ENCODE data around the gene LIN37.

The LIN37 gene

DNA sequence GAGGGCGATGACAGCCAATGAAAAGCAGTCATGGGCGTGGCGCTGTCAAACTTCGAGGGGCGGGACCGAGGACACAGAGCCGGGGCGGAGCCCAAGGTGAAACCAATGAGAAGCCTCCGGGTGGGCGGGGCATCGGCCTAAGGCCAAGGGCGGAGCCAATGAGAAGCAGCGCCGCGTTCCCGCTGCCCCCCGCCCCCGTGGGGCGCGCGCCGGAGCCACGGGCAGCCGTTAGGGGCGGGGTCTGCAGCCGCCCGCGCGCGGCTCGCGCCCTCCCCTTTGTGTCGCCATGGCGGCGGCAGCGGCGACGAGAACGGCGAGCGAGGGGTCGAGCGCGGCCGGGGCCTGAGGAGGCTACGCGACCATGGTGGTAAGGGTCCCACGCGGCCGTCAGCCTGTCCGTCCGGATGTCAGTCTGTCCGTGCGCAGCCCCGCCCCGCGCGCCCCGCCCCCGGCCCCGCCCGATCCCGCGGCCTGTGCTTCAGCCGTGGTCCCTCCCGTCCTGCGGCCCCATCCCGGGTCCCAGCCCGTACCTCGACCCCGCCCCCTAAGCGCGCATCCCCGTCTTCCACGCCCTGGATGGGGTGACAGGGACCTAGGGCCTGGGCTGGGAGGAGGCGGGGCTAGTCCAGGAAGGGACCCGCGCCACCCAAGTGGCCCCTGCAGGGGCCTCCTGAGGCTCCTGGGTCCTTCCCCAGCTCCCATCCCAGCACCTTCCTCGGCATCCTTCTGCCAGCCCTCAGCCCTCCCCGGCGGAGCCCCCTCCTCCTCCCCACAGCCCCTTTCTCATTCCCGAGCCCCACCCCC lies 27.1 kb downstream of the LIN37 start, which contains the start of gene ARHGAP33:
TSS of gene ARHGAP33 (plus strand) at position 267 of the 804 bp plus-strand sequence. CDS start at position 362, 95 bp downstream.
- DNase-seq, result peak; percentile 99 to 100

DNA sequence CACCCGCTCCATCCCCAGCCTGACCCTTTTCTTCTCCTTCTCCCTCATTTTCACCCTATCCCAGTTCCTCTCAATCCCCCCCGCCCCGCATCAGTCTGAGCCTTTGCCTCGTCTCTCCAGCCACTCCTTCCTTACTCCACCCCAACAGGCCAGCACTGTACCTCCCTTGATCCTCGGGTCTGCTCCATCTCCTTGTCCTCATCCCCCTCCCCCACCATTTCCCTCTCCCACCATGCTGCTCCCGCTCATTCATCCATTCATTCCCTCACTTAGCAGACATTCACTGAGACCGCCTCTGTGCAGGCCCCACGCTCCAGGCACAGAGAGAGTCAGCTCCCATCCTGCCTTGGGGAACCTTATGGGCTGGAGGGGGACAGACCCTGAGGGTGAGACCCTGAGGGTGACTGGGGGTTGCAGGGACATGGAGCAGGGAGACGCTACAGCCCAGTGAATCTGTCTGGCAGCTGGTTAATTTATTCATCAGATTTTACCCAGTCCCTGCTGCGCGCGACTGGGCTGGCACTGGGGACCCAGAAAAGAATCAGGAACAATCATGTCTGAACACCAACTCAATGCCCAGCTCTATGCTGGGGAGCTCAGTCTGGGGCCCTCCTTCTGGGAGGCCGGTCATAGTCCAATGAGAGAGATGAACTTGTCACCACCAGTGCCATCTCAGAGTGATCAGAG lies 27.9 kb downstream of the LIN37 start:
- DNase-seq, result no peak

DNA sequence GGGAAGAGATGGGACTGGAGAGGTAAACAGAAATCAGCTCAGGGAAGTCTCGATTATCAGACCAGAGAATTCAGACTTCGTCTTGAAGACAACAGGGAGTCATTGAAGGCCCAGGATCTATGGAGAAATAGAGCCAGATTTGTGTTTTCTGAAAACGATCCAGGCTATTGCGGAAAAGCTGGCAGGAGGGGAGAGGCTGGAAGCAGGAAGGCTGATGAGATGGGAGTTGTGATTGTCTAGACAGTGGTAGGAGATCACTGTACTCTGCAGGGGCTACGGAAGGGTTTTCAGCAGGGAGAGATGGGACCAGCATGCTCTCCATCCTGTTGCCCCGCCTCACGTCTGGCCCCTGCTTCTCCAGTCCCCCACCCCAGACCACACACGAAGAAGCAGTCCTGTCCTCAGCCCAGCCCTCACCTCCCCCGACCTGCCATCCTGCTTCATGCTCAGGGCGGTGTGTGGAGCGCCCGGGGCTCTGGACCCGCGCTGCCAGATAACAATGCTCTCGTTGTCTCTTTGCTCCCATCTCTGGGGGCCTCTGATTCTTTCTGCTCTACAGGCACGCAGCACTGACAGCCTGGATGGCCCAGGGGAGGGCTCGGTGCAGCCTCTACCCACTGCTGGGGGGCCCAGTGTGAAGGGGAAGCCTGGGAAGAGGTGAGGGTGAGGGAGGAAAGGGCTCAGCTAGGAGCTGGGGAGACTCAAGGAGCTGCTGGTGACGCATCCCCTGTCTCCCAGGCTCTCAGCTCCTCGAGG lies 28.9 kb downstream of the LIN37 start:
- DNase-seq, result no peak

DNA sequence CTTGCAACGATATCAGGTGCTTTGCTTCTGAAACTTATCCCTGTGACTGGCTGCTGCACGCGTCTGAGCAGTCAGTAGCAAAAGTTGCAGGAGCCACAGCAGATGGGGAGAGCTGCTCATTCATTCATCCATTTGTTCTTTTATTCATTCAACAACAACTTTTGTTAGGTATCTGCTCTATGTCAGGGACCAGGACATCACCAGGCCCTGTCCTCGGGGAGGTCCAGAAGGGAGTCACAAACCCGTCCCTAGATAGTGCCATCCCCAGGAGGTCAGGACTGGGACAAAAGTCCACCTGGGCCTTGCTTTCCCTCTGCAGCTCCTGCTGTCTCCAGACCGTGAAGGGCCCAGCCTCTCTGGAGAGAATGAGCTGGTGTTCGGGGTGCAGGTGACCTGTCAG lies 29.6 kb downstream of the LIN37 start:
- no peak for DNase-seq

DNA sequence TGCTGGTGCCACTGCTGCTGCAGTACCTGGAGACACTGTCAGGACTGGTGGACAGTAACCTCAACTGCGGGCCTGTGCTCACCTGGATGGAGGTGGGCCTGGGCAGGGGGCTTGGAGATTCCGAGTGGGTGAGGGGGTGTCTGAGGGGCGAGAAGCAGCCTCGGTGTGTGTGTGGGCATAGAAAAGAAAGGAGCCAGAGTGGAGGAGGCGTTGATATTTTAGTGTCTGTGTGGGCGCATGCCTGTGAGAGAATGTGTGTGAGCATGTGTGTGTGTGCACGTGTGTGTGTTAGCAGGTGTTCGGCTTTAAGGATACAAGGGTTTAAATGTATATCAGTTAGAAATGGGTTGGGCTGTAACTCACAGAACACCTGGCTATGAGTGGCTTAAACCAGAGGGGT lies 30.7 kb downstream of the LIN37 start:
- DNase-seq, result no peak

DNA sequence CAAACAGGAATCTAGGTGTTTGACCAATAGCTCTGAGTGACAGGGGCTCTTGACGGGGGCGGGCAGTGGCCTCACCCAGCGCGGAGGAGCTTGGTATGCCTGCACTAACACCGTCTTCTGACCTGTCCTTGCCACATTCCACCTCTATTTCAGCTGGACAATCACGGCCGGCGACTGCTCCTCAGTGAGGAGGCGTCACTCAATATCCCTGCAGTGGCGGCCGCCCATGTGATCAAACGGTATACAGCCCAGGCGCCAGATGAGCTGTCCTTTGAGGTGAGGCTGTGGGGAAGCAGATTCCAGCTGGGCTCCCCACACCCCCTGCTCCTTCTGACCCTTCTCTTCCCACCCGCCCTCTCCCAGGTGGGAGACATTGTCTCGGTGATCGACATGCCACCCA lies 31.7 kb downstream of the LIN37 start:
- DNase-seq, result no peak

DNA sequence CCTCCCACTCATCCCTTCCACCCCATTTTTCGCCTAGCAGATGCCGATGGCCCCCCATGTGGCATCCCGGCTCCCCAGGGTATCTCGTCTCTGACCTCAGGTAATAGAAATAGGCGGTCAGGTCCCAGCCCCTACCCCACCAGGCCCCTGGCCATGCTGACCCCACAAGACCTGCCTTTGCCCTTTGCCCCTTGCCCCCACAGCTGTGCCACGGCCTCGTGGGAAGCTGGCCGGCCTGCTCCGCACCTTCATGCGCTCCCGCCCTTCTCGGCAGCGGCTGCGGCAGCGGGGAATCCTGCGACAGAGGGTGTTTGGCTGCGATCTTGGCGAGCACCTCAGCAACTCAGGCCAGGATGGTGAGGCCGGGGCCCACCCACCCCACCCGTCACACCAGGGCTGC lies 32.3 kb downstream of the LIN37 start:
- DNase-seq, result no peak

DNA sequence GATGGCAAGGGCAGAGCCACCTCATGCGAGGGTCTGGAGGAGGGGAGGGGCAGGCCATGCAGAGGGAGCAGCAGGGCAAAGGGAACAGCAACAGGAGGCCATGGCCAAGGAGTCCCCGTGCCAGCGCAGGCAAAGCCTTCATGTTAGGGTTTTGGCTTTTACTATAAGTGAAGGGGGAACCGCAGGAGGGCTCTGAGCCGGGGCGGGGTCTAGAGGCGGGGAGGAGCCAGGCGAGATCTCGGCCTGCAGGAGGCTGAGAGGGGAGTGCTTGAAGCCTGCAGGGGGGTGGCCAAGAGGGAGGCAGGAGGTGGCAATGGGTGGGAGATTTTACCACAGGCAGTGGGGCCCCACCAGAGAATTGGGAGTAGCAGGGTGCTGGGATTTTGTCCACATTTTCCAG lies 33.3 kb downstream of the LIN37 start:
- DNase-seq, result no peak

DNA sequence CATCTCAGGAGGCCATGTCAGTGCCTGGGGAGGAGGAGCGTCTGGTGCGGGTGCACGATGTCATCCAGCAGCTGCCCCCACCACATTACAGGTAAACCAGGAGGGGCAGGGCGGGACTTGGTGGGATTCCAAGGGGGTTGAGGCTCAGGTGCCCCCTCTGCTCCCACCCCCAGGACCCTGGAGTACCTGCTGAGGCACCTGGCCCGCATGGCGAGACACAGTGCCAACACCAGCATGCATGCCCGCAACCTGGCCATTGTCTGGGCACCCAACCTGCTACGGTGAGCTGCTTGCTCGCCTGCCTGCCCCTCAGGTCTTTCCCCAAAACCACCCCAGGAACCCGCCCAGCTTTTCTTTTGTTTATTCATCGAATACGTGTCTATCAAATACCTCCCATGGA lies 34.2 kb downstream of the LIN37 start:
- no peak for DNase-seq

DNA sequence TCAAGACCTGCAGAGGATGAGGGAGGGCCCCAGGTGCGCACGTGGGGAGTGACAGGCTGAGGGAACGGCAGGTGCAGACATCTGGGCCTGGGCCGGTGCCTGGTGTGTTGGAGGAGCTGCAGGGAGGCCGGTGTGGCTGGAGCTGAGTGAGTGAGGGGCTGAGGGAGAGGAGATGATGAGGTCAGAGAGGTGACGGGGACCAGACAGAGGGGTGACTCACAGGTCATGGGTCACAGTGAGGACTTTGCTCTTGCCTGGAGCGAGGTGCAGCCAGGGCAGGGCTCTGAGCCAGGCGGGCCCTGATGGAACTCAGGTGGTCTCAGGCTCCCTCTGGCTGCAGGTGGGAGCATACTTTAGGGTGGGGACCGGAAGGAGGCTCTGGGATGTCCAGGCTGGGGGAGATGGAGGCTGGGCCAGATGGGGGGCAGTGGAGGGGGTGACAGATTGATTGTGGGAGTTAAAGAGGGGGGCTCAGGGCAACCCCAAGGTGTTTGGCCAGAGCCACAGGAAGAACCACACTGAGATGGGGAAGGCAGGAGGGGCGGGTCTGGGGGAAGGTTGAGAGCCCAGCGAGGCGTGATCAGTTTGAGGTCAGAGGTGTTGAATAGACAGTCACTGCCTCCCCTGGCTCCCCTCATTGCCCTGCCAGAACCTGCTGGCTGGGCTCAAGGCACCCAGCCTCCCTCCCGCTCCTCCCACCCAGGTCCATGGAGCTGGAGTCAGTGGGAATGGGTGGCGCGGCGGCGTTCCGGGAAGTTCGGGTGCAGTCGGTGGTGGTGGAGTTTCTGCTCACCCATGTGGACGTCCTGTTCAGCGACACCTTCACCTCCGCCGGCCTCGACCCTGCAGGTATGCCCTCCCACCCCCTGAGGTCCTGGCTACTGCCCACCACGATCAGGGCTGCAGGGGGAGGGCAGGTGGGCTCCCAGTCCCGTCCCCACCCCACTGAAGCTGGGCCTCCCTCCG lies 35.4 kb downstream of the LIN37 start:
- DNase-seq, result no peak

DNA sequence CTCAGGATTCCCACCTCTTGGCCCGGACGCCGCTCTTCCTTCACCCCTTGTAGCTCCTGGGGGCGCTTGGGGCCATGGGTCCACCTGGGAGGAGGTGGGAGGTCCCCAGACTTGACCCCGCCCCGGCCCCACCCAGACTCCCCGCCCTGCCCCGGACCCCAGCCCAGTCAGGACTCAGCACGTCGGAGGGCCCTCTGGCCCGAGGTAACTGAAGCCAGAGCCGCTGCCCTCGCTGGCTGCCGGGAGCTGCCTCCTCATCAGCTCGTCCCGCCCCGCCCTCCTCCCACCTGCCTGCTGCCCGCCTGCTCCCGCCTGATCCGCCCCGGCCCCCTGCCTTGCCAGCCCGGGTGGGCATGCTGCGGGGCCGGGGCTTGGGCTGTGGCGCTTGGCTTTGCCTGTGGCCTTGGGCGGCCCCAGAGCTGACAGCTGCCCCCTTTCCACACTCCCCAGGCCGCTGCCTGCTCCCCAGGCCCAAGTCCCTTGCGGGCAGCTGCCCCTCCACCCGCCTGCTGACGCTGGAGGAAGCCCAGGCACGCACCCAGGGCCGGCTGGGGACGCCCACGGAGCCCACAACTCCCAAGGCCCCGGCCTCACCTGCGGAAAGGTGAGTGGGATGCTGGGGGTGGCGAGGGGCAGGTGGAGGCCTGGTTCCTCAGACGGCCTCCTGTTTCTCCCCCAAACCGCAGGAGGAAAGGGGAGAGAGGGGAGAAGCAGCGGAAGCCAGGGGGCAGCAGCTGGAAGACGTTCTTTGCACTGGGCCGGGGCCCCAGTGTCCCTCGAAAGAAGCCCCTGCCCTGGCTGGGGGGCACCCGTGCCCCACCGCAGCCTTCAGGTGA lies 36.3 kb downstream of the LIN37 start:
- no peak for DNase-seq

DNA sequence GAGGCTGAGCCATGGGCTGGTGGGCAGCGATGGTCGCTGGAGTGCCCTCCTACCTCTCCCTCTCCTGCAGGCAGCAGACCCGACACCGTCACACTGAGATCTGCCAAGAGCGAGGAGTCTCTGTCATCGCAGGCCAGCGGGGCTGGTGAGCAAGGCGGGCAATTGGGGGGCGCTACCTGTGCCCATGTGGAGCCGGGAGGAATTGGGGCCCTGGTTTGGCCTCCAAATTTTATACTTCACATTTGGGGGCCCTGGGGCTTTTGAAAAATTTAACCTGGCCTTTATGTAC lies 36.9 kb downstream of the LIN37 start:
- no peak for DNase-seq

DNA sequence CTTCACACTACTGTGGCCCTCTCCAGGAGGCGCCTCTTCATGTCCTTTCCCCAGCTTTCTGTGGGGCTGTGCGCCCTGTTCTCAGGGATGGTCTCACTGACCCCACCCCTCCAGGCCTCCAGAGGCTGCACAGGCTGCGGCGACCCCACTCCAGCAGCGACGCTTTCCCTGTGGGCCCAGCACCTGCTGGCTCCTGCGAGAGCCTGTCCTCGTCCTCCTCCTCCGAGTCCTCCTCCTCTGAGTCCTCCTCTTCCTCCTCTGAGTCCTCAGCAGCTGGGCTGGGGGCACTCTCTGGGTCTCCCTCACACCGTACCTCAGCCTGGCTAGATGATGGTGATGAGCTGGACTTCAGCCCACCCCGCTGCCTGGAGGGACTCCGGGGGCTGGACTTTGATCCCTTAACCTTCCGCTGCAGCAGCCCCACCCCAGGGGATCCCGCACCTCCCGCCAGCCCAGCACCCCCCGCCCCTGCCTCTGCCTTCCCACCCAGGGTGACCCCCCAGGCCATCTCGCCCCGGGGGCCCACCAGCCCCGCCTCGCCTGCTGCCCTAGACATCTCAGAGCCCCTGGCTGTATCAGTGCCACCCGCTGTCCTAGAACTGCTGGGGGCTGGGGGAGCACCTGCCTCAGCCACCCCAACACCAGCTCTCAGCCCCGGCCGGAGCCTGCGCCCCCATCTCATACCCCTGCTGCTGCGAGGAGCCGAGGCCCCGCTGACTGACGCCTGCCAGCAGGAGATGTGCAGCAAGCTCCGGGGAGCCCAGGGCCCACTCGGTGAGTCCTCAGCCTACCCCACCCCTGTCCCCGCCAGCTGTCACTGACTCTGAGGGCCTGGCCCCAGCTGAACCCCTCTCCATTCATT lies 38.2 kb downstream of the LIN37 start:
- DNase-seq, result no peak

DNA sequence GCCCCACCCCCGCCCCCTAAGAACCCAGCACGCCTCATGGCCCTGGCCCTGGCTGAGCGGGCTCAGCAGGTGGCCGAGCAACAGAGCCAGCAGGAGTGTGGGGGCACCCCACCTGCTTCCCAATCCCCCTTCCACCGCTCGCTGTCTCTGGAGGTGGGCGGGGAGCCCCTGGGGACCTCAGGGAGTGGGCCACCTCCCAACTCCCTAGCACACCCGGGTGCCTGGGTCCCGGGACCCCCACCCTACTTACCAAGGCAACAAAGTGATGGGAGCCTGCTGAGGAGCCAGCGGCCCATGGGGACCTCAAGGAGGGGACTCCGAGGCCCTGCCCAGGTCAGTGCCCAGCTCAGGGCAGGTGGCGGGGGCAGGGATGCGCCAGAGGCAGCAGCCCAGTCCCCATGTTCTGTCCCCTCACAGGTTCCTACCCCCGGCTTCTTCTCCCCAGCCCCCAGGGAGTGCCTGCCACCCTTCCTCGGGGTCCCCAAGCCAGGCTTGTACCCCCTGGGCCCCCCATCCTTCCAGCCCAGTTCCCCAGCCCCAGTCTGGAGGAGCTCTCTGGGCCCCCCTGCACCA lies 38.9 kb downstream of the LIN37 start:
- DNase-seq, result no peak

DNA sequence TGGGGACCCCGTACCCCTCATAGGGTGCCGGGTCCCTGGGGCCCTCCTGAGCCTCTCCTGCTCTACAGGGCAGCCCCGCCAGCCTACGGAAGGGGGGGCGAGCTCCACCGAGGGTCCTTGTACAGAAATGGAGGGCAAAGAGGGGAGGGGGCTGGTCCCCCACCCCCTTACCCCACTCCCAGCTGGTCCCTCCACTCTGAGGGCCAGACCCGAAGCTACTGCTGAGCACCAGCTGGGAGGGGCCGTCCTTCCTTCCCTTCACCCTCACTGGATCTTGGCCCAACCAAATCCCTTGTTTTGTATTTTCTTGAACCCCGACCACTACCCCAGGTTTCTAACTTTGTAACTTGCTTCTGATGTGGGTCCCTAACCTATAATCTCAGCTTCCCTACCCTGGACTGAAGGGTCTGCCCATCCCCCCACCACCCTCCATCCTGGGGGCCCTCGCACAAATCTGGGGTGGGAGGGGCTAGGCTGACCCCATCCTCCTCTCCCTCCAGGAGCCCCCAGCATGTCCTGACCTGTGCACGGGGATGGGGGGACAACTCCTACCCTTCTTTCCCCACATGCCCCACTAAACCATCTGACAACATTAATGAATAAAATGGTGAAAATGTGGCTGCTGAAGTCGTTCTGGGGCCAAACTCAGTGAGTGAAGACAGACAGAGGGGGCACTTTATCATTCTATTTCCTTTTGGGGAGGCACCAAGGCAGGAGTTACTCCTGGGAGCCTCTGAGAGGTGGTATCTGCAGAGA lies 40.0 kb downstream of the LIN37 start:
- DNase-seq, result no peak

DNA sequence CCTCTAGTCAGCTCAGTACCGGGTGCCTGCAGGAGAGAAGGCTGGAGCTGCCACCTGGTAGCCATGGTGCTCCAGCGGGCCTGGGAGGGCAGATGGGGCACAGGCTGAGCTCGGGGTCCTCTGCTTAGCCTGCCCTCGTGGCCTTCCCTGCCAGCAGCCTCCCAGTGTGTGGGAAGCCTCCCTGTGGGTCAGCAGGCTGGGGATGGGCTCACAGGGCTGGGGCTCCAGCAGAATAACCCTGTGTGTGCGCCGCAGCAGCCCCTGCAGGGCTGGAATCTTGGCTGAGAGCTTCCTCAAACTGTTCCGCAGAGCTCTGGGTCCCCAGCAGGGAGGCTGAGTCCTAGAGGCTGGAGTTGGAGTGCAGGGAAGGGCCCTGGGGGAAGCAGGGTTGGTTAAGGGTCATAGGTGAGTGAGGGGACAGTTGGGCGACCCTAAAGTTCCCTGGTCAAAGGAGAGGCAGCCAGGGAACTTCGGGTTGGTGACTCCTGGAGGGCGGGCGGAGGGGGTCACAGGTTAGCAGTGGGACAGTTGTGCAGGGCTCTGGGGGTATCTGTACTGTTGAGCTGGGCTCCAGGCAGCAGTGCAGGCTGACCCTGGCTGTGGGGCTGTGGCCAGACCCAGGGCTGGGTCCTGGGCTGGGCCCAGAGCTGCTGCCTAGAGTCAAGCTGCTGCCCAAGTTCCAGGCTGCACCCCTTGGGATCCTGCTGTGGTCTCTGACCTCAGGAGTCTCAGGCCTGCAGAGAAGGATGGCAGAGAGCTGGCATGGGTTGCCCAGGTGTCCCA lies 41.0 kb downstream of the LIN37 start:
- DNase-seq, result no peak

DNA sequence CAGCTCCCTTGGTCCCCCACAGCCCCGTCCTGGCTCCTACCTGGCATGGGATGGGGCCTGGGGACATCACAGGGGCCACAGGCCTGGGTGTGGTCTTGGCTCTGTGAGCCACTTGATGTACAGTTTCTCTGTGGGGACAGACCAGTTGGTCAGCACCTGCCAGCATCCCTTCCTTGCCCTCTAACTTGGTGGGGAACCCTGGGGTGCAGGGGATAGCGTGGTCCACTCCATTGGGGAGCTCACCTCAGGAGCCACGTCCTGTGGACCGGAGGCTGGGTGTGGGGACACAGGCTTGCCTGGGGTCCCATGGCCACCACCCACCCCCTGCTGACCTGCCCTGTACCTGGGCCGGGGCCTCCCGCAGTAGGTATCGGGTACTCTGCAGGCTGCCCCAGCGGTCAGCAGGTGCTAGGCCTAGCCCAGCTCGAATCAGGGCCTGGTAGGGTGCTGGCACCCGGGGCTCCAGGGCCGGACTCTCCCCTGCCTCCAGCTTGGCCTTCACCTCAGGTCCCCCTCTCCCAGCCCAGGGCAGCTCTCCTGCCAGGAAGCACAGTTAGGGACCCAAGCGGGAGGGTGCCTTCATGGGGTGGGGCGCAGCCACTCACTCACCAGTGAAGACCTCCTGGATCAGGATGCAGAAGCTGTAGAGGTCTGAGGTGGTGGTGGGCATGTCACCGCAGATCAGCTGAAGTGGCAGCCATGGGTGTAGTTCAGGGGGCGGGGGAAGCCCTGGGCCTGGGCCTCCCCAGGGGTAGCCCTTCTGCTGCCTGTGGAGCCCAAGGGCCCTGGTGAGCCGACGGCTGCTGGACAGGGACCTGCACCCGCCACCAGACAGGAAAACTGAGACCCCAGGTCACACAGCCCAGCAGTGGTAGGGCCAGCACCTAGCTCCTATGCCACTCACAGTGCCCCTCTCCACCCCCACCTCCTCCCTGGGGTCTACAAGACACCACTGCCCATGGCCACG lies 41.9 kb downstream of the LIN37 start:
- no peak for DNase-seq

All from stimulated activated CD4-positive, alpha-beta T cell treated with anti-CD3 and anti-CD28 coated beads, Interleukin-2, amount 100 ng/mL, for 48 hours (primary cell).